ENCODE data around the gene JDP2.

The JDP2 gene

DNA sequence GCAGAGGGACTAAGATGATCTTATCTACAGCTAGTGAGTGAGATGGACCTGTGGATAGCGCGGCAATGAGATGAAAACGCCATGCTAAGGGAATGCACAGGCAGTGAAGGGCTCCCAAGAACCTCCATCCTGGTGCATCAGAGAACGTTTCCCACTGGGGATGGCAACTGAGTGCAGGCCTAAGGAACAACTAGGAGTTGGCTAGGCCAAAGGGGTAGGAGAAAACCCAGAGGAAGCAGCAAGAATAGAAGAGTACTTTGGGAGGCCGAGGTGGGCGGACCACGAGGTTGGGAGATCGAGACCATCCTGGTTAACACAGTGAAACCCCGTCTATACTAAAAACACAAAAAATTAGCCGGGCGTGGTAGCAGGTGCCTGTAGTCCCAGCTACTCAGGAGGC, 69.9 kb downstream of the JDP2 start:
- H3K18ac ChIP-seq (ENCODE audit: low read length): no peak overlapping the region
- no peak overlapping the region for H4K5ac ChIP-seq (ENCODE audit: low read length)
- no peak overlapping the region for H3K4me3 ChIP-seq (ENCODE audit: low read length)
- H3K4me2 ChIP-seq (ENCODE audit: low read length): no peak overlapping the region
- DNase-seq: no peak
- H4K8ac ChIP-seq (ENCODE audit: low read depth, low read length): no peak overlapping the region
- H3K23ac ChIP-seq (ENCODE audit: low read length): no peak overlapping the region
- H2BK15ac ChIP-seq (replicated peaks; ENCODE audit: low read depth): no peak overlapping the region
- H3K56ac ChIP-seq (ENCODE audit: low read length): no peak overlapping the region
- H2BK120ac ChIP-seq (ENCODE audit: low read depth, low read length): no peak overlapping the region
- no peaks in the 10 kb centered on the region for H3K27me3 ChIP-seq (ENCODE audit: insufficient read depth, low read length, poor library complexity)
- H3K79me2 ChIP-seq (ENCODE audit: control insufficient read depth, insufficient read depth, low read length): no peaks in the 10 kb centered on the region
- H3K4ac ChIP-seq (ENCODE audit: low read depth, low read length): no peak overlapping the region
- no peak overlapping the region for H2BK5ac ChIP-seq (ENCODE audit: low read length)
- H3K4me1 ChIP-seq (ENCODE audit: control insufficient read depth, low read depth, low read length): no peaks in the 10 kb centered on the region
- no peak overlapping the region for H3K27ac ChIP-seq (ENCODE audit: low read depth, low read length)
- no peak overlapping the region for H2AK5ac ChIP-seq (ENCODE audit: low read length)
- WGBS (ENCODE audit: extremely low coverage, insufficient coverage, low lambda C conversion rate): no CpG with 5 or more reads among the region's 11 CpGs
- no peaks in the 10 kb centered on the region for H3K36me3 ChIP-seq (ENCODE audit: control insufficient read depth, insufficient read depth, low read length)
- no peaks in the 10 kb centered on the region for H3K79me1 ChIP-seq (ENCODE audit: low read length)
- no peak overlapping the region for H3K9ac ChIP-seq (ENCODE audit: low read length)

DNA sequence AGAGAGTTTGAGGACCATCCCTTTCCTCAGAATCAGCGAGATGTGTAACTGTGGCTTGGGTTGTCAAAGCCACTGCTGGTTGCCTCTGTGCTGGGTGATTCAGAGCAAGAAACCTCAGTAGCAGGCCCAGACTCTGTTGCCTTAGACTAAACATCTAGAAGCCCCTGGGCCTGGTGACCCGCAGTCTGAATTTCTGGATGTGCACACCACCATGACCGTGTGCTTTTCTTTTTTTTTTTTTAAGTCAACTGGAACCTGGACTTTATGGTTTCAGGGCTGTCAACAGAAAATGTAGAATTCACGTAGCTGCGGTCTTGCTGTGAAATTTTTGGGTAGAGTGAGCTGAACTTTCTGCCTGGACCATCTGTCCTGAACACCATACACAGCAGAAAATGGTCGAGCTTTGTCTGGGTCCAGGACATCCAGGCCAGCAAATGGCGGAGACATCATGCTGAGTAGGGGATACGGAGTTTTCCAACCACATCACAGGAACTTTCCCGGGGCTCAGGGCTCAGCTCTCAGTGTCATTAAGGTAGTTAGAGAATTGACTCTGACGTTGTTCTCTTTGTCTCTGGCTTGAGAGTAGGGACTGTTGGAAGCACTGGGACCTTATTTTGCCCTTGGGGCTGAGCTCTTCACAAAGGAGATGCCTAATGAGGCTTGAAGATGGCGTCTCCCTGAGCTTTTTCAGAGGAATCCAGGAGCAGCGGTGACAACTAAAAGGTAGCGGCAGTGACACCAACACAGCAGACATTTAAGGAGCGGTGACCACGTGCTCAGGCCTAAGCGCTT, 71.5 kb downstream of the JDP2 start:
- H3K18ac ChIP-seq (ENCODE audit: low read length): no peak overlapping the region
- no peak overlapping the region for H3K56ac ChIP-seq (ENCODE audit: low read length)
- no peak overlapping the region for H4K5ac ChIP-seq (ENCODE audit: low read length)
- H3K79me2 ChIP-seq (ENCODE audit: control insufficient read depth, insufficient read depth, low read length): no peaks in the 10 kb centered on the region
- H2BK15ac ChIP-seq (replicated peaks; ENCODE audit: low read depth): no peak overlapping the region
- no peaks in the 10 kb centered on the region for H3K4me1 ChIP-seq (ENCODE audit: control insufficient read depth, low read depth, low read length)
- no peak overlapping the region for H3K4ac ChIP-seq (ENCODE audit: low read depth, low read length)
- no peak overlapping the region for H2BK120ac ChIP-seq (ENCODE audit: low read depth, low read length)
- H3K27ac ChIP-seq (ENCODE audit: low read depth, low read length): no peak overlapping the region
- H3K9ac ChIP-seq (ENCODE audit: low read length): no peak overlapping the region
- no peak overlapping the region for H2AK5ac ChIP-seq (ENCODE audit: low read length)
- DNase-seq: no peak
- H2BK5ac ChIP-seq (ENCODE audit: low read length): no peak overlapping the region
- H3K4me3 ChIP-seq (ENCODE audit: low read length): no peak overlapping the region
- H3K23ac ChIP-seq (ENCODE audit: low read length): no peak overlapping the region
- H3K79me1 ChIP-seq (ENCODE audit: low read length): no peaks in the 10 kb centered on the region
- no peak overlapping the region for H3K4me2 ChIP-seq (ENCODE audit: low read length)
- no peak overlapping the region for H4K8ac ChIP-seq (ENCODE audit: low read depth, low read length)
- no peaks in the 10 kb centered on the region for H3K36me3 ChIP-seq (ENCODE audit: control insufficient read depth, insufficient read depth, low read length)
- WGBS (ENCODE audit: extremely low coverage, insufficient coverage, low lambda C conversion rate): no CpG with 5 or more reads among the region's 16 CpGs
- no peaks in the 10 kb centered on the region for H3K27me3 ChIP-seq (ENCODE audit: insufficient read depth, low read length, poor library complexity)

- Histone ChIP-seq H4K5ac (ENCODE audit: low read length) (no peak overlapping the region), H3K27me3 (ENCODE audit: insufficient read depth, low read length, poor library complexity) (no peaks in the 10 kb centered on the region), H3K4ac (ENCODE audit: low read depth, low read length) (no peak overlapping the region), H3K4me3 (ENCODE audit: low read length) (no peak overlapping the region), H3K79me1 (ENCODE audit: low read length) (no peaks in the 10 kb centered on the region), H2BK15ac (replicated peaks; ENCODE audit: low read depth) (no peak overlapping the region), H2BK120ac (ENCODE audit: low read depth, low read length) (no peak overlapping the region), H3K56ac (ENCODE audit: low read length) (no peak overlapping the region), H3K36me3 (ENCODE audit: control insufficient read depth, insufficient read depth, low read length) (no peaks in the 10 kb centered on the region), H3K9ac (ENCODE audit: low read length) (no peak overlapping the region), H3K18ac (ENCODE audit: low read length) (no peak overlapping the region), H2AK5ac (ENCODE audit: low read length) (no peak overlapping the region), H2BK5ac (ENCODE audit: low read length) (no peak overlapping the region), H3K27ac (ENCODE audit: low read depth, low read length) (no peak overlapping the region), H3K4me2 (ENCODE audit: low read length) (no peak overlapping the region), H4K8ac (ENCODE audit: low read depth, low read length) (no peak overlapping the region), H3K4me1 (ENCODE audit: control insufficient read depth, low read depth, low read length) (no peaks in the 10 kb centered on the region), H3K23ac (ENCODE audit: low read length) (no peak overlapping the region), H3K79me2 (ENCODE audit: control insufficient read depth, insufficient read depth, low read length) (no peaks in the 10 kb centered on the region)
- WGBS (ENCODE audit: extremely low coverage, insufficient coverage, low lambda C conversion rate): 100% methylated on average over 2 of the region's 3 CpGs
- no peak for DNase-seq
Measured at GRCh38 chr14:75501080-75501479, 73.3 kb downstream of the JDP2 start.

DNA sequence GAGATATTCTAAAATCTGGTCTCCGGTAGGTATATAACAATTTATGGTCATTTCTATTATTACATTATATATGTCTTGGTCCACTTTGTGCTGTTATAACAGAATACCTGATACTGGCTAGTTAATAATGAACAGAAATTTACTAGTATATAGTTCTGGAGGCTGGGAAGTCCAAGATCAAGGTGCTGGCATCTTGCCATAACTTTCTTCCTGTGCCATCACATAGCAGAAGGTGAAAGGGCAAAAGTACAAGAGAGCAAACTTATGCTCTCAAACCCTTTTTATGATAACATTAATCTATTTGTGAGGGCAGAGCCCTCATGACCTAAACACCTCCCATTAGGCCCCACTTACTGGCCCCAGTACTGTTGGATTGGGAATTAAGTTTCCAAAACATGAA, 76.6 kb downstream of the JDP2 start:
- H3K36me3 ChIP-seq (ENCODE audit: control insufficient read depth, insufficient read depth, low read length): no peaks in the 10 kb centered on the region
- no peaks in the 10 kb centered on the region for H3K79me2 ChIP-seq (ENCODE audit: control insufficient read depth, insufficient read depth, low read length)
- no peak for DNase-seq
- H3K56ac ChIP-seq (ENCODE audit: low read length): no peak overlapping the region
- no peak overlapping the region for H4K5ac ChIP-seq (ENCODE audit: low read length)
- no peak overlapping the region for H3K18ac ChIP-seq (ENCODE audit: low read length)
- H2BK120ac ChIP-seq (ENCODE audit: low read depth, low read length): no peak overlapping the region
- no peak overlapping the region for H2AK5ac ChIP-seq (ENCODE audit: low read length)
- no peaks in the 10 kb centered on the region for H3K4me1 ChIP-seq (ENCODE audit: control insufficient read depth, low read depth, low read length)
- no peak overlapping the region for H3K9ac ChIP-seq (ENCODE audit: low read length)
- no peak overlapping the region for H3K27ac ChIP-seq (ENCODE audit: low read depth, low read length)
- no CpG with 5 or more reads among the region's 1 CpG for WGBS (ENCODE audit: extremely low coverage, insufficient coverage, low lambda C conversion rate)
- H4K8ac ChIP-seq (ENCODE audit: low read depth, low read length): no peak overlapping the region
- H3K79me1 ChIP-seq (ENCODE audit: low read length): no peaks in the 10 kb centered on the region
- no peak overlapping the region for H3K4me2 ChIP-seq (ENCODE audit: low read length)
- no peaks in the 10 kb centered on the region for H3K27me3 ChIP-seq (ENCODE audit: insufficient read depth, low read length, poor library complexity)
- H3K4ac ChIP-seq (ENCODE audit: low read depth, low read length): no peak overlapping the region
- no peak overlapping the region for H3K4me3 ChIP-seq (ENCODE audit: low read length)
- H3K23ac ChIP-seq (ENCODE audit: low read length): no peak overlapping the region
- no peak overlapping the region for H2BK15ac ChIP-seq (replicated peaks; ENCODE audit: low read depth)
- H2BK5ac ChIP-seq (ENCODE audit: low read length): no peak overlapping the region

DNA sequence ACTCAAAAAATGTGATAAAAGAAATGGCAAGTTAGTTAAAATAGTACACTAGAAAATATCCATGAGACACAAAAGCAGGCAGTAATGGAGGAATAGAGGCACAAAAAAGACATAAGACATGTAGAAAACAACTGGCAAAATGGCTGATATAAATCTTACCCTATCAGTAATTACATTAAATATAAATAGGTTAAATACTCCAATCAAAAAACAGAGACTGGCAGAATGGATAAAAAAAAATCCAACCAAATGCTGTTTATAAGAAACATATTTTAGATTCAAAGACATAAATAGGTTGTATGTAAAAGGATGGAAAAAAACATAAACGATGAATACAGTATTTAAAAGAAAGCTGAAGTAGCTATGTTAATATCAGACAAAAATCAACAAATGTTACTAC, 79.1 kb downstream of the JDP2 start:
- H3K4me1 ChIP-seq (ENCODE audit: control insufficient read depth, low read depth, low read length): no peaks in the 10 kb centered on the region
- H2BK120ac ChIP-seq (ENCODE audit: low read depth, low read length): no peak overlapping the region
- H3K18ac ChIP-seq (ENCODE audit: low read length): no peak overlapping the region
- no peak for DNase-seq
- H4K8ac ChIP-seq (ENCODE audit: low read depth, low read length): no peak overlapping the region
- H2AK5ac ChIP-seq (ENCODE audit: low read length): no peak overlapping the region
- no peak overlapping the region for H4K5ac ChIP-seq (ENCODE audit: low read length)
- H3K4ac ChIP-seq (ENCODE audit: low read depth, low read length): no peak overlapping the region
- no peak overlapping the region for H3K4me3 ChIP-seq (ENCODE audit: low read length)
- H3K36me3 ChIP-seq (ENCODE audit: control insufficient read depth, insufficient read depth, low read length): no peaks in the 10 kb centered on the region
- H3K56ac ChIP-seq (ENCODE audit: low read length): no peak overlapping the region
- no peaks in the 10 kb centered on the region for H3K79me1 ChIP-seq (ENCODE audit: low read length)
- no peak overlapping the region for H3K4me2 ChIP-seq (ENCODE audit: low read length)
- no peak overlapping the region for H2BK15ac ChIP-seq (replicated peaks; ENCODE audit: low read depth)
- no peak overlapping the region for H3K23ac ChIP-seq (ENCODE audit: low read length)
- no peaks in the 10 kb centered on the region for H3K27me3 ChIP-seq (ENCODE audit: insufficient read depth, low read length, poor library complexity)
- no peak overlapping the region for H3K9ac ChIP-seq (ENCODE audit: low read length)
- WGBS (ENCODE audit: extremely low coverage, insufficient coverage, low lambda C conversion rate): no CpG with 5 or more reads among the region's 1 CpG
- H2BK5ac ChIP-seq (ENCODE audit: low read length): no peak overlapping the region
- no peak overlapping the region for H3K27ac ChIP-seq (ENCODE audit: low read depth, low read length)
- H3K79me2 ChIP-seq (ENCODE audit: control insufficient read depth, insufficient read depth, low read length): no peaks in the 10 kb centered on the region

GRCh38 chr14:75510547-75510946, 82.7 kb downstream of the JDP2 start:
- no peak overlapping the region for H3K4ac ChIP-seq (ENCODE audit: low read depth, low read length)
- no peak overlapping the region for H4K8ac ChIP-seq (ENCODE audit: low read depth, low read length)
- no peak overlapping the region for H2BK15ac ChIP-seq (replicated peaks; ENCODE audit: low read depth)
- H3K4me1 ChIP-seq (ENCODE audit: control insufficient read depth, low read depth, low read length): no peaks in the 10 kb centered on the region
- no peaks in the 10 kb centered on the region for H3K36me3 ChIP-seq (ENCODE audit: control insufficient read depth, insufficient read depth, low read length)
- H2BK5ac ChIP-seq (ENCODE audit: low read length): no peak overlapping the region
- no peaks in the 10 kb centered on the region for H3K79me1 ChIP-seq (ENCODE audit: low read length)
- H3K4me2 ChIP-seq (ENCODE audit: low read length): no peak overlapping the region
- no peak overlapping the region for H2AK5ac ChIP-seq (ENCODE audit: low read length)
- H3K23ac ChIP-seq (ENCODE audit: low read length): no peak overlapping the region
- H4K5ac ChIP-seq (ENCODE audit: low read length): no peak overlapping the region
- no CpG with 5 or more reads among the region's 1 CpG for WGBS (ENCODE audit: extremely low coverage, insufficient coverage, low lambda C conversion rate)
- no peaks in the 10 kb centered on the region for H3K27me3 ChIP-seq (ENCODE audit: insufficient read depth, low read length, poor library complexity)
- no peak overlapping the region for H3K4me3 ChIP-seq (ENCODE audit: low read length)
- no peak overlapping the region for H3K18ac ChIP-seq (ENCODE audit: low read length)
- H3K56ac ChIP-seq (ENCODE audit: low read length): no peak overlapping the region
- DNase-seq: no peak
- no peaks in the 10 kb centered on the region for H3K79me2 ChIP-seq (ENCODE audit: control insufficient read depth, insufficient read depth, low read length)
- H2BK120ac ChIP-seq (ENCODE audit: low read depth, low read length): no peak overlapping the region
- H3K9ac ChIP-seq (ENCODE audit: low read length): no peak overlapping the region
- no peak overlapping the region for H3K27ac ChIP-seq (ENCODE audit: low read depth, low read length)
